AML-193 (cell line): ENCODE data around the gene CDCP1.
"Not testable (repeated sequence)": the region's sequence is repeated elsewhere in the genome, so short reads cannot be mapped to it uniquely, and the experiment has no call there.

ENCODE experiments used
- DNase-seq, 2 experiments: peaks; one replicate each; lab custom pipeline; 2025; lab: John Stamatoyannopoulos, UW

Gene CDCP1

DNA sequence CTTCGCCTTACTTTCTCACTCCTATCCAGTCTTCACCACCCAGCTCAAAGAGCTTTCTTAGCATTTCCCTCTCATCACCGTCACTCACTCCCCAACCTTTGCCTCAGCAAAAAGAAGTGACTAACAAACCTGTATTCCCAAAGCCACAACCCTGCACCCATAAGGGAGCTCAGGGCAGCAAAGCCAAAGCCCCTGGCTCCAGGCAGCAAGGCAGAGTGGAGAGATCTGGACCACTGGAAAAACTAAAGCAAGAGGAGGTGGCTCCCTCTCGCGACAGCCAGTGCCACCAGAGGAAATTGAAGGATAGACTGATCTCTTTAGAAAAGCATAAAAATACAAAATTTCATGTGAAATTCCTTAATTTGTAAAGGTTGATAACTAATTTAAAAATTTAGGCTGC lies 25.1 kb upstream of the CDCP1 start:
- DNase-seq = no peak

DNA sequence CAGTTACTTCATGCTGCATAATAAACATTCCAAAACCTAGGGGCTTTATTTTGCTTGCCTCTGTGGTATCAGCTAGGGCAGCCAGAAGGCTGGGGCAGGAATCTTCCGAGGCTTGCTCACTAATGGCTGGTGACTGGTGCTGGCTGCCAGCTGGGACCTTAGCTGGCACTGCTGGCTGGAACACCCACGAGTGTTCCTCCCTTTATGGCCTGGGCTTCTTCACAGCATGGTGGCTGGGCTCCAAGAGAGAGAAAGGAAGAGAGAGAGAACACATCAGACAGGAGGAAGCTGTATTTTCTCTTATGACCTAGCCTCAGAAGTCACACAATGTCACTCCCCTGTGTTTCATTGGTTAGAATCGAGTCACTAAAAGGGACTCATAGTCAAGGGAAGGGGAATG lies 23.9 kb upstream of the CDCP1 start:
- no peak for DNase-seq

DNA sequence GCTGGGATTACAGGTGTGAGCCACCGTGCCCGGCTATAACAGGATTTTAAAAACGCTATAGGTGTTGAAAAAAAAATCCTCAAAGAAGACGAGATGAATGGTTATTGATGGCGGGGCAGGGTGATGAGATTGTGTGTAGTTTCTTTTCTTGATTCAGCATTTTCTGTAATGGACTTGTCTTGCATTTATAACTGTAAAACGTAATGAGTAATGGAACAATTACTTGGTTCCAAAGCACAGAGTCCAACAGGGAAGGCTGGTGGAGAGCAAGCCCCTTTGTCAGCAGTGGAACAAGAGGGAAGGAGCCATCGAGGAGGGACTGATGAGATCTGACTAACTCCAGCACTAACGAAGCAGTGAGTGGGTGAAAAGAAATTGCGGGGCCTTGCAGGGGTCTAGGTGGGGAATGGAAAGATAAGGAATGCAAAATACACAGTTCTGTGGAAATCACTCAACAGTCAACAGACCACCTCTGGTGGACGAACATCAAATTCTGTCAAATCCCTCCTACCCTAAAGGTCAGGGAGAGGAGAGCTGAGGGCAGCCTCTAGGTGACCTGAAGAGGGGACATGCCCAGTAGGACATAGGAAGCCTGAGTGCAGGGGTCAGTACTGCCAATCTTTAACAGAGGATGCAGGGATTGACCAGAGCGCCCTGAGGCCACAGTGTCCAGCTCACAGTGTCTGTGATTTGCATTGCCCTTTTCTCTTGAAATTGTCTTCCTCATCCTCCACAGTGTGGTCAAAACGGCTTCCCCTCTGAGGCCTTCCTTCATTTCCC lies 23.1 kb upstream of the CDCP1 start:
- no peak for DNase-seq

- DNase-seq = no peak
These were observed 22.3 kb upstream of the CDCP1 start for GRCh38 chr3:45168451-45168850.

DNA sequence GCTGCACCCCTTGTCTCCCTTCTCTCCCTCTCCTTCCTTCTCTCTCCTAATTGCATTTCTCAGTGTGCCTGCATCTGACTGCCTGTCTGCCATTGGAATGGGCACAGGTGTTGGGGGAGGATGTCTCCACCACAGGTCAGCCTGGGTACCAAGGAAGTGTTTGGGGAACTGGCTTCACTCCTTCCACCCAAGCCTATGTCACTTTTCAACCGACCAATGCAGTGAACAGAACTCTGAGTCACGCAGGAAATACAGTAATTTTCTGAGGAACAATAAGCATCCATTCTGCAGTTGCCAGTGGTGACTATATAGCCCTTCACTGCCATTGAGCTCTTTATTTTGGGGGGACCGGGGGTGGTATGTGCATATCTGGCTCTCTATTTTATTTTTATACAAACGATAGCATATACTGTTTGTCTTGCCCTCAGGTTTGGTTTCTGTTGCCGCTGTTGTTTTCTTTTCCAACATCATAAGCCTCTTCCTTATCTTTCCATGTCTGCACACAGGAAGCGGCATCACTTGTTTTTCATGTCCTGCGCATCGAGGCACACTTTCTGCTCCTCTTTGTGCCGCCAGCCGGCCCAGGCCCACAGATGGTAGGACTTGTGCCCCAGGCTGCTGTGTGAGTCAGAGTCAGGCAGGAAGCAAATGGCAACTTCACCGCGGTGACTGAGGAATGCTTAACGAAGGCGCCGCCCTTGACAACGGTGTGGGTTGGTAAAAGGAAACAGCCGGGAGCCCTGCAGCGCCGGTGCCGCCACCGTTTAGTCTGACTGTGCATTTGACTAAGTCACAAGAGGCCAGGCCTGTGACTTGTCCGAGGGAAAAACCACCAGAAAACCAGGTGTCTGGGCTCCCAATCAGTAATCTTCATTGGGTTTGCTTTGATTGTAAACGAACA lies 21.1 kb upstream of the CDCP1 start:
- peak; percentile 98 for DNase-seq

DNA sequence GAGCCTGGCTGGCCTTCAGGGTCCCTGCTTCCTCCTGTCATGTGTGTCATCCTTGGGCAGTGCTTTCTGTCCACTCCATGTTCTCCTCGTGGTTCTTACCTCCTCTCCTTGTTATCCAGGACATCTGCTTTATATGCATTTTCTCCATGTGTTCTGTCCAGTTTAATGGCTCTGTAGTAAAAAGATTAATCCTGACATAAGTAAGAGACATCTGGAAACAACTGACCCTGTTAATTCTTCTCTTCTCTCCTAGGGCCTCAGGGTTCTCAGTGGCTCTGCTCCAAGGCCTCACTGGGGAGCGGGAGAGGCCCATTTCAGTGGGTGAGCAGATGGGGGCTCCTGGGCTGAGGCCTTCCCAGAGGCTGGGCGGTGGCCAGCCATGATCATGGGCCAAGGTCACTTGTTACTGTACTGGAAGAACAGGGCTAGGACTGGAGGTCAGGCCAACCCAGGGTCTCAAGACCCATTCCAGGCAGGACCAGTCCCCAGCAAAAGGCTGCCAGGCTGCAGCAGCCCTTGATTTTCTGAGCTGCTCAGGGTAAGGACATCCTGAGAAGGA lies 20.2 kb upstream of the CDCP1 start:
- DNase-seq = no peak

GRCh38 chr3:45165497-45166283 lies 19.5 kb upstream of the CDCP1 start:
- DNase-seq = no peak

- no peak for DNase-seq
These were observed 17.9 kb upstream of the CDCP1 start for GRCh38 chr3:45164056-45164455.

GRCh38 chr3:45163481-45163880 lies 17.3 kb upstream of the CDCP1 start:
- no peak for DNase-seq

DNA sequence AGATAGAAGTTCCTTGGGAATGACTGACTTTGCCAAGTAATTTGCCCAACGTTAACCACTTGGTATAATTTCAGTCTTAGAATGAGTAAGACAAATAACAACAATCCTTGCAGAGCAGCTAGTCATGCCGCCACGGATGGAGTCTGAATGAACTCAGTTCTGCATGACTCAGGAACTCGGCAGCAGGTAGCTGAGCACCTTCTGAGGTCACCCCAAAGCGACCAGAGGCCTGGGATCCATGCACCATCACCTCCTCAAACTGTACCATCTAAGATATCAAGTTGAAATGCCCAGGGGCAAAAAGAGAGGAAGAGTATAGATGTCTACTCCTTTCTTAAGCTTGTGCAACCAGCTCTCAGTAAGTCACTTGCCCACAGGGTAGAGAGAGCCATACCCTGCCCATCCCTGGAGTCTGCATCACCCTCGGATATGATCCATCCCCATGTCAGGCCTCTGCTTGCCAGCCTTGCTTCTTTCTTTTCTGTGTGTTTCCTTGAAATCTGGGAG lies 8.5 kb upstream of the CDCP1 start:
- no peak for DNase-seq

DNA sequence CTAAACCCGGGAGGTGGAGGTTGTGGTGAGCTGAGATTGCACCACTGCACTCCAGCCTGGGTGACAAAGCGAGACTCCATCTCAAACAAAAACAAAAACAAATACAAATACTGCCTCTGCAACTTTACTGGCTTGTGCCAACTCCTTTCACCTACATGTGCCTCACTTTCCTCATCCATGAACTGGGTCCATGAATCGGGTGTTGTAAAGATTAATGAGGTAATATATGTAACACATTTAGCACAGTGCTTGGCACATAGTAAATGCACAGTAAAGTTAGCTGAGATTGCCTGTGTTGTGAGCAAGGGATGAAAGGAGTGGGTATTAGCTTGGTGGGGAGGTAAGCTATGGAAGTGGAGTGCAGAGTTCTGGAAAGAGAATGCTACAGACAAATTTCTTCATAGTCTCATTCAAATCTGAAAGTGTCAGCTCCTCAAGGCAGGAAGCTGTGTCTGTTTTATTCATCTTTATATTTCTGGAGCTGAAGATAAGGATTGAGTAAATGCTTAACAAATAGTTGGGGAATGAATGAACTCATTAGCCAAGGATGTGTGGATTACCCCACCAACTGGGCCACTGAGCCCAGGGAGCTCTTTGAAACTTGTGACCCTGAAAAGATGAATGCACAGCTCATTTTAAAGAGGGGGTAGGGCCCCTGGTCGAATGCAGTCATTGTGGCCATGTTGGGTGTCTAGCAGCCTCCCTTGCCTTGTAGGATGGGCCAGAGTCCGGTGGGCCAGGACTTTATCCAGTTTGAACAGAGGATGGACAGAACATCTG lies 7.7 kb upstream of the CDCP1 start:
- no peak for DNase-seq

DNA sequence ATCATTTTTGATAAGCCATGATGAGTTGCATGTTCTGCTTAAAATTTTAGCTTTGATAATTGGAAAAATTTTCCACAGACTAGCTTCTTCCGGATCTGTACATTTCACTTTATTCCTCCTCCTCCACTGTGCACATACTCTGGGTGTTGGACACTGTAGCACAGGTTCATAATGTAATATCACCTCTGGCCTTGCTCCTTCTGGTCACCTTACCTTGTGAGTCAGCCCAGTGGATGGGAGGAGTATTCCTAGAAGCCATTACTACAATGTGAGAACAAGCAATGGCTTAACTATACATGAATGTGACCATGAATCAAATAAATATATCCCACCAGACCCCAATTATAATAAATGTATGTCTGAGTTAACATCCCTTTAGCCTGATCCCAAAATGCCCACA lies 6.1 kb upstream of the CDCP1 start:
- no peak for DNase-seq

- DNase-seq = no peak
These were observed 4.9 kb upstream of the CDCP1 start for GRCh38 chr3:45151100-45151499.

DNA sequence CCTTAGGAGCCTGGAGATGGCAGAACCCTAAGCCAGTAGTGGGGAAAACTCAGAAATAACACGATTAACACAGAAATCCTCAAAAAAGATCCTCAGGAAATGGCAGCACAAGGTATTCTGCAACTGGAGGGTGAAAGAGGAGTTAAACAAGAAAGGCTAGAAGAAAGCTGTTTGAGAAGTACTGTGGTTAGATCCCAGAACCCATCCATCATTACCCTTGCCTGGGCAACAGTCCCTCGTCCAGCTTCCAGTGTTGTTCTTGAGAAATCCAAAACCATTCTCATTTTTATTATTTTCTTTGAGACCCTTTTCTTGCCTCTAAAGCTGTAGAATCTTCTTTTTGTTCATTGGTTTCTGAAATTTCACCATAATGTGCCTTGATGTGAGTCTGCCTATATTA lies 2.7 kb upstream of the CDCP1 start:
- DNase-seq = no peak

- DNase-seq = no peak
These were observed 955 bp downstream of the CDCP1 start for GRCh38 chr3:45145223-45145622.

DNA sequence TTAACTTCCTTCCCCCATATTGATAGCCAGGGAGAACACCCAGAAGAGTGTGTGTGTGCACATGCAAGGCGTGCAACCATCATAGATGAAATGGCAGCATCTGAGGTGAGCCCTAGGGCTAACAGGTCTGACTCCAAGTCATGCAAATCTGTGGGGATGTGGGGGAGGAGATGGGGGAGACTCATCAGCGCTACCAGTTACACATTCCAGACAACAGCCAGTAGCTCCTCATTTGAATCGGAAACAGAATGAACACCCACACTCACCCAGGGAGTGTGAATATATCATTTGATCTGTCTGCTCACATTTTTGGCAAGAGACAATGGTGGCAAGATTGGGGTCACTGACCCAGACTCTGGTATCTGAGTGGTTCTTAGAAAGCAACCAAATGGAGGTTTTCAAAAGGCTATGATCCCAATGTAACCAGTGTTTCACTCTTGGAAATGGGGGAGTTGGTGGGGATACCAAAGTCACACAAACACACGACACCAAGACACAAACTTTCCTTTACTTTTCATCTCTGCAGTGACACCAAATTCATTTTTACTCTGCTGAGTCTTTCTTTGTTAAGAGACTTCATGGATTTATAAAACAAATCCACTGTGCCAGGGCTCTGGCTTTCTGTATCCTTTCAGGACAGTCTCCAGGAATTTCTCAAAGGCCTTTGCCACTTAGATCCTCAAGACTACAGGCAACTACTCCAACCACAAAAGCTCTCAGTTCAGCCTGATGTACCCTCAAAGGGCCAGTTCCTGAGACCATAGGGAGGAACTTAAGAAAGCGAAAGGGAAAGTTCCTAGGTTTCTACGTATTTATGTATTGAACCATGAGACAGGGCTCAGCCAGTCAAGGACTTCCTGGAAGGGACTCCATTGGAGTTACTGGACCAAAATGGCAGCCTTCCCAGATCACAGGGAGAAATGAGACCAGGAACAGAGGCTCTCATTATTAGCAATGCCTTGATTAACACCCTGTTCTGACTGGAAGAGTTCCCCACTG lies 2.2 kb downstream of the CDCP1 start:
- DNase-seq = no peak

DNA sequence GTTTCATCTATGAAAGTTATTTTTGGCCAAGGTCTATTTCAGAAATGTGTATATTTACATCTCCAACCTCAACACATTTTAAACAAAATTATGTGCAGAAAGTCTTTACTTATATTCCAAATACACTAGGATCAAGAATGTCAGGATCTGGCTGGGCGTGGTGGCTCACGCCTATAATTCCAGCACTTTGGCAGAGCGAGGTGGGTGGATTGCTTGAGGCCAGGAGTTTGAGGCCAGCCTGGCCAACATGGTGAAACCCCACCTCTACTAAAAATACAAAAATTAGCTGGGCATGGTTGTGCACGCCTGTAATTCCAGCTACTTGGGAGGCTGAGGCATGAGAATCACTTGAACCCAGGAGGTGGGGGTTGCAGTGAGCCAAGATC lies 5.4 kb downstream of the CDCP1 start:
- not testable (repeated sequence) for DNase-seq

DNA sequence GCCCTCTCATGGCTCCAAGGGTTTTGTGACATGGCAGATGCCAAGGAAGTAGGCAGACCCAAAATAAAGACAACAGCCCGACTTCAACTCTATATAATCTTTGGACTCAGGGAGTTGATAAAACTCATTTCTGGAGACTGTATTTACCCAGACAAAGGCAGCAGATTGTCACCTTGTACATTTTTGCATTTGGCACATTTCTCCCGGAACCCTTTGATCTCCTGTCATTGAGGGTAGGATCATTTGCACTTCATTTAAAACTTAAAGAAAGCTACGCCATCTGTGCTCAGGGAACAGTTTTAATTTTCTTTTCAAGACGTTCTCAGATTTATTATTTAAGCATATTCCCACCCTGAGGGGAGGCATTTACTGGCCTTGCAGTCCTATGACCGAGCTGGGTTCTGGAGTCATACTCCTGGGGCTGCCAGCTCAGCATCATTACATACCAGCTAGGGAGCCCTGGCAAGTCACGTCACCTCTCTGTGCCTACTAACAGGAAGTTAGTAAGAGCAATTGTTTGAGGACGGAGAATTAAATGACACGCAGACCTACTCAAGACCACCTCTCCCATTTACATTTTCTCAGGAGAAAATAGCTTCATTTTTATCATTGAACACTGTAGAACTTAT lies 5.9 kb downstream of the CDCP1 start:
- DNase-seq = no peak

DNA sequence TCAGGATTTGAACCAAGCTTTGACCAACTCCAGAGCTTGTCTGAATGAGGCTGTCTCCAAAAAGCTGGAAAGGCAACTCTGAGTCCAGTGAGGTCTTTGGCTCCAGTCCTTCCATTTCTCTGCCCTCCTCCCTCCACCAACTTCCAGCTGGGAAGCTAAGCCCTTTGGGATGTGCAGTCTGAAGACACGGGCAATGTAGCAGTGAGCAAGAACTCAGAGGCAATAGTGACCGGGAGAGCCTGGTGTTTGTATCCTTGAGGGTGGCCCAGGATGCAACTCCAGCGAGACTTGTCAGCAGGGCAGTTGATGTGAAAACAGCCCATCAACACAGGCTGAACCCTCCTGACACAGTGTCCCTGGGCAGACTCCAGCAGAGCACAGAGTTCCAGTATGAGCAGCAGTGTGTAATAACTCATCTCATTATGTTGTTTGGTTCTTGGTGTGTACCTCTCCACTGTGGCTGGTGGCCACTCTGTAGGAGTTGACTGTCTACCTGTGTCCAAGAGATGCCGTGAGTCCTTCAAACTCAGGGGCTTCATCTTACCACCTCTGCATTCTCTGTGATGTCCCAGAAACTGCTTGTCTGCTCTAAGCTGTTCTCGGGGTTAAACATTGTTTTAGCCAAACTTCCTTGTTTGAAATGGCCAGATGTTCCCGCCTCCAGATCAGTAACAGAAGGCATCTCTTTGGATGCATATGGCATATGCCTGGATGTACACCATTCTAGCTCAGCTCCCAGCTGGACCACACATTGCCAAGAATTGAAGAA lies 6.6 kb downstream of the CDCP1 start:
- no peak for DNase-seq
